ENCODE results near the gene G2E3. TPM values are rescaled to one million over a fixed set of nuclear protein-coding genes. Genes with fewer than 3 reads are reported as not detected.
A peak's percentile ranks its signal among the peaks of the same experiment; 100 is the strongest.

G2E3 gene
- total RNA-seq (10 to 100 TPM in 2 of 4 donors, 1 to 10 TPM in 2; 6.7 to 13.0 (median 10.1) TPM), polyA plus RNA-seq (1 to 10 TPM; 3.5 to 5.2 (median 3.6) TPM)

- TF ChIP-seq EP300 (IDR thresholded peaks at IDR 0.05) (no peak), POLR2AphosphoS5 (IDR thresholded peaks at IDR 0.05) (peak; percentile 64 to 89 (median 86)), POLR2A (IDR thresholded peaks at IDR 0.05) (peak; percentile 68 to 70), CTCF (IDR thresholded peaks at IDR 0.05) (no peak)
- Histone ChIP-seq H3K27me3 (no peaks in the 10 kb centered on the region), H3K36me3 (no peaks in the 10 kb centered on the region), H3K27ac (peak within 1 kb of the TSS; percentile 84 to 88 (median 86)), H3K4me1 (peaks cover 0 to 16% (median 13%) of the 10 kb centered on the region in 4 donors), H3K4me3 (peak within 1 kb of the TSS; percentile 80 to 88 (median 86)), H3K9me3 (no peaks in the 10 kb centered on the region)
- DNase-seq, result peak; percentile 90
- 0% methylated on average over 62 of the region's 62 CpGs for WGBS, 2 donors
- intact Hi-C loops (cut with DNase I), result loop anchor here (5.0 kb wide), 1 partner anchor 63 kb away; the partner anchor contains the start of gene SCFD1
These were observed at the start of gene G2E3 for GRCh38 chr14:30558675-30559555. G2E3 (plus strand) TSS chr14:30559158; CDS start chr14:30581080, 21,922 bp downstream.

- no peak overlapping the region for H3K27ac ChIP-seq
- no peaks in the 10 kb centered on the region for H3K27me3 ChIP-seq
- intact Hi-C loops (cut with DNase I), result no loop called here
- TF ChIP-seq POLR2A (IDR thresholded peaks at IDR 0.05), result no peak
- TF ChIP-seq POLR2AphosphoS5 (IDR thresholded peaks at IDR 0.05), result no peak
- TF ChIP-seq CTCF (IDR thresholded peaks at IDR 0.05), result no peak
- TF ChIP-seq EP300 (IDR thresholded peaks at IDR 0.05), result no peak
- H3K4me1 ChIP-seq, result peaks cover 0 to 4% (median 0%) of the 10 kb centered on the region in 4 donors
- no peak overlapping the region for H3K4me3 ChIP-seq
- no peaks in the 10 kb centered on the region for H3K36me3 ChIP-seq
- no peaks in the 10 kb centered on the region for H3K9me3 ChIP-seq
- no peak for DNase-seq
- 88% methylated on average over 2 of the region's 2 CpGs for WGBS, 2 donors
These were observed 41.2 kb upstream of the G2E3 start for GRCh38 chr14:30517737-30518136.

- Histone ChIP-seq H3K27me3 (no peaks in the 10 kb centered on the region), H3K4me1 (peaks cover 0 to 4% (median 0%) of the 10 kb centered on the region in 4 donors), H3K27ac (no peak overlapping the region), H3K9me3 (no peaks in the 10 kb centered on the region), H3K36me3 (no peaks in the 10 kb centered on the region), H3K4me3 (no peak overlapping the region)
- DNase-seq, result no peak
- intact Hi-C loops (cut with DNase I), result no loop called here
- TF ChIP-seq POLR2A (IDR thresholded peaks at IDR 0.05) (no peak), EP300 (IDR thresholded peaks at IDR 0.05) (no peak), POLR2AphosphoS5 (IDR thresholded peaks at IDR 0.05) (no peak), CTCF (IDR thresholded peaks at IDR 0.05) (no peak)
- WGBS, 2 donors, result 85 to 89% methylated on average over 4 of the region's 4 CpGs
These were observed 39.9 kb upstream of the G2E3 start for GRCh38 chr14:30518867-30519560.

GRCh38 chr14:30519961-30520360 is 39.0 kb upstream of the G2E3 start:
- H3K27ac ChIP-seq, result no peak overlapping the region
- H3K4me3 ChIP-seq, result no peak overlapping the region
- no peaks in the 10 kb centered on the region for H3K36me3 ChIP-seq
- intact Hi-C loops (cut with DNase I), result loop anchor here (10.0 kb wide), 1 partner anchor 145 kb away; no protein-coding TSS in a partner anchor
- no peak for DNase-seq
- H3K9me3 ChIP-seq, result no peaks in the 10 kb centered on the region
- peaks cover 0 to 4% (median 0%) of the 10 kb centered on the region in 4 donors for H3K4me1 ChIP-seq
- H3K27me3 ChIP-seq, result no peaks in the 10 kb centered on the region
- WGBS, 2 donors, result 90 to 96% methylated on average over 1 of the region's 1 CpG
- TF ChIP-seq POLR2AphosphoS5 (IDR thresholded peaks at IDR 0.05) (no peak), EP300 (IDR thresholded peaks at IDR 0.05) (no peak), CTCF (IDR thresholded peaks at IDR 0.05) (no peak), POLR2A (IDR thresholded peaks at IDR 0.05) (no peak)

Measured in sigmoid colon (tissue), 7 donors.